GM18517 (cell line): Measurements from ENCODE around the gene NOVA2.

Experiments used
- ATAC-seq: cut with Tn5 transposase; IDR thresholded peaks from one replicate; pipeline ENCODE4 v1.9.1; 2021; ENCODE audit warnings: mild to moderate bottlenecking, moderate library complexity; ENCODE audit not compliant: unreplicated experiment

The NOVA2 gene

DNA sequence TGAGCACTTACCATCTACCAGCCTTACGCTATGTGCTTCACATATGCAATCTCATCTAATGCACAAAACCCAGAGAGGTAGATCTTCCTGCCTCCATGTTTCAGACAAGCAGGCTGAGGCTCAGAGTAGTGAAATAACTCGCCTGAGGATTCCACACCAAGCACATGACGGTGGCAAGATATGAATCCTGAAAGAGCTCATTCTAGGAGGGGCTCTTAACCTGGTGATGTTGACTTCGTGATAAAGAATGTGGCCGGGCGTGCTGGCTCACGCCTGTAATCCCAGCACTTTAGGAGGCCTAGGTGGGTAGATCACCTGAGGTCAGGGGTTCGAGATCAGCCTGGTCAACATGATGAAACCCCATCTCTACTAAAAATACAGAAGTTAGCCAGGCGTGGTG, 5.0 kb downstream of the NOVA2 start:
- no peak for ATAC-seq

DNA sequence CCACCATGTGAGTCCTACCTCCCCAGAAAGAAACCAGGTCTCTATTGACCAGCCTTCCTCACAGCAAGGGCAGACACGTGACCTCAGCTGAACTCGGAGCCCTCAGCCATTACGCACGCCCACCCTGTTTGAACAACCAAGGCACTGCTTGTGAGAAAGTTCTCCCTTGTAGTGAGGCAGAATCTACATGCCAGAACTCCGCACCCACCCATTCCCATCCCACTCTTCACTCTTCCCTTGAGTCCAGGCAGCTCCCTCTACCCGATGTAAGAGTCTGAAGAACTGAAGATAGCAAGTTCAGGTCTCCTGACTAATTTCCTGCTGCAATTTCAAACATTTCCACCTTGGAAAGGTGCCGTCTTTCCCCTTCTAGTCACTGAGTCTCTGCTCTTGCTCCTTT, 6.4 kb downstream of the NOVA2 start:
- no peak for ATAC-seq

DNA sequence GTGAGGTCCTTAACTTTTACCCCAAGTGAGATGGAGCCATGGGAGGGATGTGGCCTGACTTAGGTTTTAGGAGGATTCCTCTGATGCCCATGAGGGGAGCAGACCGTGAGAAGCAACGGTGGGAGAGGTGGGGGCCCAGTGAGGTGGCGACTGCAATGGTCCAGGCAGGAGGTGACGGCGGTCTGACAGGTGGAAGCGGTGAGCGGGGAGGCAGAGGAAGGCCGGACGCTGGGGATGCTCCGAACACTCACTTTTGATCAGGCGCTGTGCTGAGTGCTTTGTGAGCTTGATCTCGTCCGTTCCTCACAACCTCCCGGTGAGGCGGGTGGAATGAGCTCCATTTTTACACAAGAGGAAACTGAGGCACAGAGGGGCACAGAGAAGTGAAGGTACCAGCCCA, 11.6 kb downstream of the NOVA2 start:
- ATAC-seq, result no peak

DNA sequence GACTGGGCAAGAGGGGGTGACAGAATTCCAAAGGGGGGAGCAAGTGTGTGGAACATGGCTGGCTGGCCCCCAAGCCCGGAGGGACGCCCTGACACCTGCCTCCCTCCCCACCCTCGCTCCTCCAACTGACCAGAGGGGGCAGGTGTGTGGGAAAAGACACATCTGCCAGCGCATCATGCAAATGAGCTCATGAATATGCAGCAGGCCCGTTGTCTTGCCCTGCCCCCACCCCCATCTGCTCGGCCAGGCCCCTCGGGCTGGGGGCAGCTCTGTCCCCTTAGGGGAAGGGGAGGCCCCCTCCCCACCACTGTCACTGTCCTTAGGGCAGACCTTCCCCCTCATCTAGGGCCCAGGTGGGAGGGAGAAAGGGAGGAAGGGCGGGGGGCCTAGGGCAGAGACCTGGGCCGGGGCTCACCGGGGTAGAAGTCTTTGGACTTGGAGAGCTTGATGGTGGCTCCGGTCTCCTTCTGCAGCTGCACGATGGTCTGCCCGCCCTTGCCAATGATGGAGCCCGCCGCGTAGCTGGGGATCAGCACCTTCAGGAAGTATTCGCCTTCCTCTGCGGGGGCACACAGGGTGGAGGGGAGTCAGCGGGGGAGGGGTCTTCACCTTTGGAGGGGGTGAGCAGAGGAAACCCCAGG, 12.9 kb downstream of the NOVA2 start:
- no peak for ATAC-seq

DNA sequence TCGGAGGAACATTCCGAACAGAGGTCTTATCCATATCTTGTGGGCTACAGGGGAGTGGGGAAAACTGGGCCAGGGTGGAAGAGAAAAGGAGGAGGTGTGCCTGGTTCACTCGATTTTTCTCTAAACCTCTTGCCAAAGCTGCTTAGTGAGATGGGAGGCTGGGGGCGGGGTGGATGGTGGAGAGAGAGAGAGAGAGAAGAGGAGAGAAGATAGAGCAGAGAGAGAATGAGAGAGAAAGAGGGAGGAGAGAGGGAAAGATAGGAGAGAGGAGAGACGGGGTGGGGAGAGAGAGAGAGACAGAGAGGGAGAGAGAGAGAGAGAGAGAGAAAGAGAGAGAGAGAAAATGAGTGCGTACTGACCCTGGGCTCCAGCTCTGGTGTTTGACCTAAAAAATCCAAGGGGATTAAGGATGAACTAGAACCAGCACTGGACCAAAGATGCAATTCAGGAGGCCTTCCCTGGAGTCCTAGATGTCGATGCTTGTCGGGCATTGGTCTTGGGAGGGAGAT, 14.1 kb downstream of the NOVA2 start:
- ATAC-seq, result no peak

DNA sequence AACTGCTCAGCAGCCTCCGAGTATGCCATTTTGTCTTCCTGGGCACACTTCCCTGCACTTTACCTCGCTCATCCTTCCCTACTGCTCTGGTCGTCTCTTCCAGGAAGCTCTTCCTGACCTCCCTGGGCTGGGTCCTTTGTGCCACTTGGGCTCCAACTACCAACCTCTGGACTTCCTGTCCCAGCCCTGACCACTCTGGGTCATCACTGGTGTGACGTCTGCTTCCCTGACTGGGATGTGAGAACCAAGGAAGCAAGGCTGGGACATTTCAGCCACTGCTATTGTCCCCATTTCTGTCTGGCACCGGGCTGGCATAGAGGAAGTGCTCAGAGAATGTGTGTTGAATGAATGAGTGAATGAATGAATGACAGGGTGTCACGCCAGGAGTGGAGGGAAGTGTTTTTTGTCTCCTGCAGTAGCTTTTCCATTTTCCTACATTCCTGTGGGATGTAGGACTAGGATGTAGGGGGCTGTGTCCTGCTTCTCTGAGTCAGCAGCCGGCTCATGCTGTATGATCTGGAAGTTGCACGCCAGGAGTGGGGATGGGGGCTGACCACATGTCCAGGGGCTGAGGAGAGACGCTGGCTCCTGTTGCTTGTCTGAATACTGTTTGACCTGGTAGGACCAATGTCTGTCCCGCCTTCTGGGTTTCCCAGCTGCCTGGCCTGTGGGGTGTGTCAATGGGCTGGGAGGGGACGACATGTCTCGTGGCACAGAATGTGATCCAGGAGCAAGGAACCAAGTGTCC, 14.7 kb downstream of the NOVA2 start:
- ATAC-seq, result no peak

DNA sequence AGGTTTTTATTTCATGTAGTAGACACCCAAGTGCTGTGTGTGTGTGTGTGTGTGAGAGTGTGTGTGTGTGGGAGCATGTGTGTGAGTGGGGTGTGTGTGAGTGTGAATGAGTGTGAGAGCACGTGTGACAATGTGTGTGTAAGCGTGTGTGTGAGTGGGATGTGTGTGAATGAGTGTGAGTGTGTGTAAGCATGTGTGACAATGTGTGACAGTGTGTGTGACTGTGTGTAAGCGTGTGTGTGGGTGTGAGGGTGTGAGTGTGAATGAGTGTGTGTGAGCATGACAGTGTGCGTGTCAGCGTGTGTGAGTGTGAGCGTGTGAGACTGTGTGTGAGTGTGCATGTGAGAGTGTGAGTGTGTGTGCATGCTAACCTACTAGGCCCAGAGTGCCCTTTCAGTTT, 15.3 kb downstream of the NOVA2 start:
- ATAC-seq, result no peak

DNA sequence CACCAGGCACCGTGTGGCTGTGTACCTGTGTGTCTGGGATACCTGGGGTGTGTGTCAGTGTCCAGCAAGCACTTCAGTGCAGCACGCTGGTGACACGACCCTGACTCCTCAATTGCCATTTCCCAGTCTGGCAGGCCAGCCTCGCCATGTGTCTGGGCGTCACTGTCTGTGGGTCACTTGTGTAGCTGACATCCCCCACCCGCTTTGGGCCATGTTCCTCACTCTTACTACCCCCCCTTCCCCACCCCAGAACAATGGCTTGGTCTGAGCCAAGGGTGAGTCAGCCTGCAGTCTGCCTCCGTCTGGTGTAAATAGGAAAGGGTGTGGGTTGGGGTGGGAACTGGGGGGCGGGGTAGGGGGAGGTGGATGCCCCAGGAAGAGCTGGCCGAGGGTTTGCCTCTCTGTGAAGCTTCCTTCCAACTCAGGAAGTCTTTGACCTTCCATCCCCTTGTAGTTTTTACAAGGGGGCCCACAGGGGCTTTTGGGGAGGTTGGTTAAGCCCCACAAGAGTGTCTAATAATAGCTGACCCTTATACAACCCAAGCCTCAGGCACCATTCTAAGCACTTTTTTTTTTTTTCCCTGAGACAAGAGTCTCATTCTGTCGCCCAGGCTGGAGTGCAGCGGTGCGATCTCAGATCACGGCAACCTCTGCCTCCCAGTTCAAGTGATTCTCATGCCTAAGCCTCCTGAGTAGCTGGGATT, 17.6 kb downstream of the NOVA2 start:
- ATAC-seq, result no peak

DNA sequence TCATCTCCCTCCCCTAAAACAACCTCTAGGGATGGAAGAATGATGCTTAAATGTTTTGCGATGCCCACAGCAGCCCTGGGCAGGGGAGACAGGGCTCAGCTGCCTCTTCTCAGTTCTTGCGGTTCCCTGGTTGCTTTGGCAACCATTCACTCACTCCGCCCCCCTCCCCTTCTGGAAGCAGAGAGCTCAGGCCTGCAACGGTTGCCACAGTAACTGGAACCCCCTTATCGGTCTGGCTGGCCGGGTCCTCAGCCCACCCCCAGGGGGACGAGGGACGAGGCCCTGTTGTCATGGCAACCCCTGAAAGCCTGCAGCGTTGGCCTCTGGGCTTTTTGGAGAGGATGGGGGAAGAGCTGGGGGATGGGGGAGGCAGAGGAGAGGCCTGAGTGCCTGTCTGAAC, 19.5 kb downstream of the NOVA2 start:
- no peak for ATAC-seq

DNA sequence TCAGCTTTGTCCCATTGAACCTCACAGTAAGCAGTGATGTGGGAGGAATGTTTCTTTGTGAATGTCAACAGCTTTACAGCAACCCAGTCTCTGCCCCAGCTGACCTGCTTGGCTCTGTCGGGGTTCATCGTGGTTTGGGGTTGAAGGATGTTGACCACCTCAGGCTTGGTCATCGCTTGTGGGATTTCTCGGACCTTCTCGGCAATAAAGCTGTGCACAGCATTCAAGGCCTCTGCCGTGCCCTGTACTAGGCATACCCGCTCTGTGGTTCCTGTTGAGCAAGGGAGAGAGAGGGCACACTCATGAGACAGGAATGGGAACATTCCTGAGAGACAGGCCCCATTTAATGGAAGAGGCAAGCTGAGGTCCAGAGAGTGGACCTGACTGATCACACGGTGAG, 20.0 kb downstream of the NOVA2 start:
- ATAC-seq, result no peak

DNA sequence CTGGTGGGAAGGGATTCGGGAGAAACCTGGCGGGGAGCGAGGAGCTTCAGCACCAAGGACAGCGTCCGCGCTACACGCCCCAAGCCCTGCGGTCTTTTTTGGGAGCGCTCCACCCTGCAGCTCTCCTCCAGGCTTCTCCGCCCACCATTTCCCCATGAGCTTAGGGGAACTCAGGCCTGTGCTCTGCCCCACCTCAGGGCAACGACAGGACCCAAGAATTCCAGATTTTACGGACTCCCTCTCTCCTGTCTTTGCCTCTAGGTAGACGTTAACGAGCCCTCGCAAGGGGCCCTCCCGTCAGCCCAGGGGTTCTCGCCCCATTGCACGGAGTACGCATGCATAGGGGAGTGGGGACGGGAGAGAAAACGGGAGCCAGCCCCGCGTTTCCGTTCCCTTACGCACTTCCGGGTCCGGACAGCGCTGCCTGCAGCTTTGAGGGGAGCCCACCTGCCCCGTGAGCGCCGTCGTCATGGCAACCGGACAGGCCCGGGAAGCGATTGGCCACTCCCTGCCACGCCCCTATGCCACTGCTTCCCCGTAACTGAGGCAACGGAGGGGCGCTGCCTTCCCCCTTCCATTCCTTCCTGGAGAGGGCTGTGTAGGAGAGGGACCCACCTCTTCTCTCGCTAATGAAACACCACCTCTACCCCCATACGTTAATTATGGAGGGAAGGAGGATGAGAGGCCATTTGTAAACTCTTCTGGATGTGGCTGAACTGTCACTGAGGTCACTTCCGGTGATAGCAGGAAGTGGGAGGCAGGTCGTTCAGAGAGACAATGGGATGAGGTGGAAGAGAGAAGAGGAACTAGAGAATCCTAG, 20.8 kb downstream of the NOVA2 start:
- ATAC-seq, result no peak

DNA sequence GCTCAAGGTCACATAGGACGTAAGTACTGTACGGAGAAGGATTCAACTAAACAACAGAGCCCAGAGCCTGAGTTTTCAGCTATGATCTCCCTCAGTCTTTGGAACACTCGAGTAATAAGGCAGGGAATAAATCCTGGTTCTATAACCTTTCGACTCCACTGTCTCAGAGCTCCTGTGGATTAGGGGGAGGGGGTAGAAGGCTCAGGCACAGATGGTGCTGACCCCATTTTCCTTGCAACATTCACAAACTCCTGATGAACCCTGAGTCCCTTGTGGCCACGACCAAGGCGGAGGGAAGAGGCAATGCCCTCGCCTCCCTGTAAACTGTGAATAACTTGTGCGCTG, 21.4 kb downstream of the NOVA2 start:
- no peak for ATAC-seq

DNA sequence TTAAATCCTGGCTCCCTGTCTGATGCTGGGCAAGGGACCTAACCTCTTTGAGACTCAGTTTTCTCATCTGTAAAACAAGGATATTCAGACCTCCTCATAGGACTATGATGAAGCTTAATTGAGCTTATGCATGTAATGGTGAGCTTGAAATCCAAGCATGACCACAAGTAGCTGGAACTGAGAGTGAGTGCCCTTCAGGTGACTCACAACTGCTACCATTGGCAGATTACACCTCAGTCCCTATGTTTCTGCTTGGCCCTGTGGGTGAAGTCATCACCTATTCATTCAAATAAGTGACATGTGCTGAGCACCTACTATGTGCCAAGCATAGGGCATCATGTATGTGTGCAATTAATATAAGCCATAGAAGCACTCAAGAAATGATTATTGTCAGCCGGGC, 25.7 kb downstream of the NOVA2 start:
- ATAC-seq, result no peak

DNA sequence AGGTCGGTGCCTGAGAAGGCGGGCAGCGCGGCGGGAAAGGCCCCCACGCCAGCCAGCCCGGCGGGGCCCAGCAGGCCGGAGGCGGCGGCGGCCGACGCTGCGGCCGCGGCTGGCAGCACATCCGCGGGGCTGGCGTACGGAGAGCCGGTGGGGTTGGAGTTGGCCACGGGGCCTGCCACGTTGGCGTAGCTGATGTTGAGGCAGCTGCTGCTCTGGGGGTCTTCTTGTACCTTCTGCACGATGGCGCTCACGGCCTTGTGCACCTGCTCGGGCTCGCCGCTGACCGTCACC, 33.2 kb downstream of the NOVA2 start:
- ATAC-seq, result no peak

DNA sequence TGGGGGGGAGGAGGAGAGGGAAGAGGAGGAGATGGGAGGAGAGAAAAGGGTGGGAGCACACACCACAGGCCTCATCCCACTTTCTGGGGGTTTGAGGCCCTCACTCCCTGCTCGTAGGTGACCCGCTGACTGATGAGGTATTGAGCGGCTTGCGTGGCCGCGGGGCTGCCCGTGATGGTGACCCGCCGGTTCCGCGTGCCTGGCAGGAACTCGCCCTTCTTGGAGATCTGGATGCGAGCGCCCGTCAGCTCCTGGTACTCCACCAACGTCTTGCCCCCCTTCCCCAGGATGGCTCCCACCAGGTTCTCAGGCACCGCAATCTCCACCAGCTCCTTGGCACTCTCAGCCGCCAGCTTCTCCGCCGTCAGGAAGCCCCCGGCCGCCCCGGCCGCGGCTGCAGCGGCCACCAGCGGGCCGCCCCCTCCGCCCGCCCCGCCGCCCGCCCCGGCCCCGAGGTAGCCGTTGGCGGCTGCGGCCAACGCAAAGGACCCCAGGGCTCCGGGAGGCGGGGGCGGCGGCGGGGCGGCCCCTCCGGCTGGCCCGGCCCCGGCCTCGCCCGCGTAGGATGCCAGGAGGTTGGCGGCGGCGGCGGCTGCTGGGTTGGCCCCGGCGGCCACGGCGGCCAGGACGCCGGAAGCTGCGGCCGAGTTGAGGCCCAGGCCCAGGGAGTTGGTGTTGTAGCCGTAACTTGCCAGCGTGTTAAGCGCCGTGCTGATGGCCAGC, 33.7 kb downstream of the NOVA2 start:
- no peak for ATAC-seq

DNA sequence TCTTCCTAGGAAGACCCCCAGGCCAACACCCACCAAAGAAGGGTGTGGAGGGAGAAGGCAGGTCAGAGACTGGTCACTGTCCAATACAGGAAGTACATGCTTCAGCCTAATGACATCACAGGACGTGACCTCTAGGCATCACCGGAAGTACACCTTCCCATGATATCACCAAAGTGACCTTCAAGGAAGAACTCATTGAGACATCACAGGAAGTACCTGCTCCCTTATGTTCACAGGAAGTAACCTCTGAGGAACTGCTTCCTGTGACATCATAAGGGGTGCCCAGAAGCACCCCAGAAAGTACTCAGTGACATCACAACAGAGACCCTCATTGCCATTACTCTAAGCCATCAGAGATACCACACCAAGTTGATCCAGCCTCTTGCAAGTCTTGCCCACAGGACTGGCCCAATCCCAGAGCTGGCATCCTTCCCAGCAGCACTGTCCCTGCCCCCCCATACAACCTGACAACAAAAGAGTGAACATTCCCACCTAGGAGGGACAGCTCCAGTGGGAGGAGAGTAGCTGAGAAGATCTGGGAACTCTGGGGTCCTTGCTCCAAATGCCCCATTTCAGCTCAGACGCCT, 34.8 kb downstream of the NOVA2 start:
- no peak for ATAC-seq

DNA sequence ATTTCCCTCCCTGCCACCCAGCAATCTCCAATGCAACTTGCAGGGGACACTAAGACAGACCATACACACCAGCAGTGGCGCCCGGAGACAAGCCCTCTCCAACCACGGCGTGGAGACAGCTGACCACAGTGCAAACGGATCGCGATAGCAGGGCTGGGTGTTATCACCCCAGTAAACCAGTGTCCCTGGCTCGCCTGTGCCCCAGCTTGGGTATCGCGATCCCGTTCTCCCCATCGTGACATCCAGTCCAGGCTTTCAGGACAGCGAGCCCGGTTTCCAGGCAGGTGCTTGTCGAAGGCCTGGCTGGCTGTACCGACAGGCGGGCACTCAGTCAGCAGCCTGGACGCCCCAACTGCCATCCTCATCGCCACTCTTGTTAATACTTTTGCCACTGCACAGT, 38.4 kb downstream of the NOVA2 start:
- no peak for ATAC-seq

DNA sequence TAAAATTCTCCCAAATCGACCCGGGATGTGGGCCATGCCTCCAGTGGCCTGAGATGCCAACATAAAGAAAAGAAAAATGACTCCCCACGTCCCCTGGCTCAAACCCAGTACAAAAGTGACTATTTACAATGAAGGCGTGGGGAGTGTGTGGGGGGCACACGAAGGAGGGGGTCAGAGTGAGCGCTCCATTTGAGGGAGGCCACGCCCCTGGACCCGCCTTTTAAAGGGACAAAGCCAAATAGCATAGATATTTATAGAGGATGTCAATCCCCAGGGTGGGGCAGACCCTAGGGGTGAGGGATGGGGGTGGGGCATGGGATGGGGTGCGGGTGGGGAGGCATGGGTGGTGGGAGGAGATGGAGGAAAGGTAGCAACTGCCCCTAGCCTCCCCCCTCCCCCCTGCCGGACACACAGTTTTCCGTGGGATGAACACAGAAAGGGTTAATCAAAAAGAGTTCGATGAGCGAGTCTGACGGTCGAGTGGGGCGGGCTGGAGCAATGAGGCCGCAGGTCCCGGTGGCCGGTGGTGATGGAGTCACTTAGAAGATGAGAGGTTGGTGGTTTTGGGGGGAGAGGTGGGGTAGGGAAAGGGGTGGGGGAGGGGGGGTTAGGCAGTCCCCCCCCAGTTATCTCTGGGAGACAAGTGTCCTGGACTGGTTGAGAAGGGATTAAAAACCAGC, 39.0 kb downstream of the NOVA2 start:
- no peak for ATAC-seq

DNA sequence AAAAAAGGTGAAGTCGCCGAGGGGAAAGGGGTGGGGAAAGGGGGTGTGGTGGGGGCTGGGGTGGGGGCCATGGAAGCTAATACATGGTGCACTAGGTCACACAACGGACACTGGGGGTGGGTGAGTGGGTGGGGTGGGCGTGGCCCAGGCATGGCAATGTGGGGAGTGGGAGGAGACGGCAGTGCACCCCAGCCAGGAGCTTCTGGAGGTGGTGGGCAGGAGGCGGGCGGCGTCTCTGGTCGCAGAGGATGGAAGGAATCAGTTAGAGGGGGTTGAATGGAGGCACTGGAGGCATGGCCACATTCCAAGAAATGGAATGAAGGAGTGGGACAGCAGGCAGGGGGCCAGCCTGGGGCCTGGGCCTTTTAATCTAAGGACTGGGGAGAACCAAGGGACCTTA, 39.9 kb downstream of the NOVA2 start:
- no peak for ATAC-seq

DNA sequence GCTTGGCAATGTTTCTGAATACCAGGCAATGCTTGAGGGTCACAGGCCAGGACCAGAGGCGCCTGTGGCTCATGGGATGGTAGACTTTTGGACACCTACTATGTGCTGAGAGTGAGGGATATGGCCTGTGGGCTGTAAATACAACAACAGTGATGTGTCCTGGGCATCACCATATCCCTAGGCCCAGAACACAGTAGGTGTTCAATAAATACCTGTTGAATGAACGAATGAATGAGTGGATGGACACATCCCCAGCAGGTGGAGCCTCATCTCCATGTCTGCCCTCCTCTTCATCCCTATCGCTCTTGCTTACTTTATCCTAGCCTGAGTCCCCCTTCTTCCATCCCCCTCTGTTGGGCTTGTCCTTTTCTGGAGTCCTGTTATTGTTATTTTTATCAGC, 42.6 kb downstream of the NOVA2 start:
- no peak for ATAC-seq
